Cardiac muscle cell (in vitro differentiated cells and primary cell): ENCODE data around the gene FUT9. TPM values are rescaled to one million over a fixed set of nuclear protein-coding genes. Genes with fewer than 3 reads are reported as not detected.

Experiments
- DNase-seq, 2 donors: peaks; one replicate each; pipeline versions ENCODE4 v3.0.0 to v3.0.0-alpha.2; 2010 to 2017; ENCODE audit warnings: low read depth in 1 of 2, low spot score in 1 of 2
- H3K27ac ChIP-seq: fragments of 200-600 bp; sonication (generic); 2 replicates; pipeline ENCODE4 v1.5.1; 2016
- H3K27me3 ChIP-seq: fragments of 200-600 bp; sonication (generic); 2 replicates; pipeline ENCODE4 v1.6.0; 2016; ENCODE audit warnings: control low read depth
- H3K36me3 ChIP-seq: fragments of 200-600 bp; sonication (generic); 2 replicates; pipeline ENCODE4 v1.5.1; 2016; ENCODE audit warnings: control low read depth
- H3K4me1 ChIP-seq: fragments of 200-600 bp; sonication (generic); 2 replicates; pipeline ENCODE4 v1.8.1; 2017; ENCODE audit warnings: low read depth, mild to moderate bottlenecking, mixed run types
- H3K4me3 ChIP-seq: fragments of 200-600 bp; sonication (generic); 2 replicates; pipeline ENCODE4 v1.5.1; 2016; ENCODE audit warnings: mild to moderate bottlenecking
- H3K9me3 ChIP-seq: fragments of 200-600 bp; sonication (generic); 2 replicates; pipeline ENCODE4 v1.5.1; 2017; ENCODE audit warnings: low read depth, mild to moderate bottlenecking, control low read depth
- polyA plus RNA-seq: library from polyadenylated mRNA; unstranded; fragments of >200 nt; fragmentation: Nextera tagmentation; extraction: Ambion mirVana; gene quantifications from 2 replicates; pipeline ENCODE4 v1.2.1, GENCODE V29; 2016
- total RNA-seq: library from RNA; depleted of rRNA; stranded (reverse); fragments of >200 nt; gene quantifications from 2 replicates; pipeline ENCODE4 v1.2.3, GENCODE V29; 2016
- TF ChIP-seq, protein P1 (sequence below): IDR thresholded peaks from 2 replicates; pipeline ENCODE4 v1.5.1; 2012; ENCODE audit warnings: low read depth, mild to moderate bottlenecking, low read length

The FUT9 gene
- total and polyA plus RNA-seq, 2 experiments from 2014 or later: not detected

DNA sequence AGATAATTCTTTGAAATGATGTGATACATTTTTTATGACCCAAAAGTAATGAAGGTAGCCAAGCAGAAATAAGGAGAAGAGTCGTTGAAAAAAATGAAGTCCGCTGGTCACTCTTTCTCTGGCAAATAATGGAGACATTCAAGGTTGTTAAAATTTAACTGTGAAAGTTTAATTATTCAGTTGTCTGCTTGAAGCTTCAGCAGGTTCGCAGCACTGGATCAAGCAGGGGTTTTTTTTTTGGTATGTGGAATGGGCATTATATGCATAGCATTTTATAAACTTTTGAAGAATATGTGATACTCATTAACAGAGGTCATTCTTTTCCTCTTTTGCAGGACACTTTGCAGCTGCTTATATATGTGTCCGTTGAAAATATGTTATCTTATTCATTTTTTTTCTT lies 21.6 kb upstream of the FUT9 start:
- Histone ChIP-seq H3K4me3 (no peak overlapping the region), H3K36me3 (no peaks in the 10 kb centered on the region), H3K9me3 (no peaks in the 10 kb centered on the region), H3K4me1 (no peaks in the 10 kb centered on the region), H3K27me3 (no peaks in the 10 kb centered on the region), H3K27ac (no peak overlapping the region)
- DNase-seq: no peak
- TF ChIP-seq, protein P1, sequence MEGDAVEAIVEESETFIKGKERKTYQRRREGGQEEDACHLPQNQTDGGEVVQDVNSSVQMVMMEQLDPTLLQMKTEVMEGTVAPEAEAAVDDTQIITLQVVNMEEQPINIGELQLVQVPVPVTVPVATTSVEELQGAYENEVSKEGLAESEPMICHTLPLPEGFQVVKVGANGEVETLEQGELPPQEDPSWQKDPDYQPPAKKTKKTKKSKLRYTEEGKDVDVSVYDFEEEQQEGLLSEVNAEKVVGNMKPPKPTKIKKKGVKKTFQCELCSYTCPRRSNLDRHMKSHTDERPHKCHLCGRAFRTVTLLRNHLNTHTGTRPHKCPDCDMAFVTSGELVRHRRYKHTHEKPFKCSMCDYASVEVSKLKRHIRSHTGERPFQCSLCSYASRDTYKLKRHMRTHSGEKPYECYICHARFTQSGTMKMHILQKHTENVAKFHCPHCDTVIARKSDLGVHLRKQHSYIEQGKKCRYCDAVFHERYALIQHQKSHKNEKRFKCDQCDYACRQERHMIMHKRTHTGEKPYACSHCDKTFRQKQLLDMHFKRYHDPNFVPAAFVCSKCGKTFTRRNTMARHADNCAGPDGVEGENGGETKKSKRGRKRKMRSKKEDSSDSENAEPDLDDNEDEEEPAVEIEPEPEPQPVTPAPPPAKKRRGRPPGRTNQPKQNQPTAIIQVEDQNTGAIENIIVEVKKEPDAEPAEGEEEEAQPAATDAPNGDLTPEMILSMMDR: no peak

DNA sequence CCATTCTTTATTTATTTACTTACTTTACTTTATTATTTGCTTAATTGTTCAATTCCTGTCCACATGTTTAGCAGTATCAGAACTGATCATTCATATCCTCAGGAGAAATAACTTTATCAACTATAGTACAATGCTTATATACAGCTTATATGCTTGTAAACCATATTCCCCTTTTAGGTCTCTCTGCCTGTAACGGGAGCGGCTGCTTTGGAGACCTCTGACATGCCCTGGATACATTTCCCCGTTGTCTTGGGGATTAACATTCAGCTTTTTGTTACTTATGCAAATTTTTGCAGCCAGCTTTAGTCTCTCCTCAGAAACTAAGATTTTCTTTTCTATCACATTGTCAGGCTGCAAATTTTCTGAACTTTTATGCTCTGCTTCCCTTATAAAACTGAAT lies 17.6 kb upstream of the FUT9 start:
- Histone ChIP-seq H3K4me3 (no peak overlapping the region), H3K9me3 (no peaks in the 10 kb centered on the region), H3K4me1 (no peaks in the 10 kb centered on the region), H3K27me3 (no peaks in the 10 kb centered on the region), H3K36me3 (no peaks in the 10 kb centered on the region), H3K27ac (no peak overlapping the region)
- DNase-seq: no peak
- TF ChIP-seq, protein P1: no peak

- Histone ChIP-seq H3K27ac (no peak overlapping the region), H3K4me1 (no peaks in the 10 kb centered on the region), H3K9me3 (no peaks in the 10 kb centered on the region), H3K4me3 (no peak overlapping the region), H3K36me3 (no peaks in the 10 kb centered on the region), H3K27me3 (no peaks in the 10 kb centered on the region)
- no peak for DNase-seq
- TF ChIP-seq, protein P1: no peak
These were observed 13.7 kb upstream of the FUT9 start for GRCh38 chr6:96001891-96002575.

GRCh38 chr6:96002576-96002910 lies 13.2 kb upstream of the FUT9 start:
- Histone ChIP-seq H3K4me3 (no peak overlapping the region), H3K4me1 (no peaks in the 10 kb centered on the region), H3K27me3 (no peaks in the 10 kb centered on the region), H3K27ac (no peak overlapping the region), H3K9me3 (no peaks in the 10 kb centered on the region), H3K36me3 (no peaks in the 10 kb centered on the region)
- TF ChIP-seq, protein P1: no peak
- DNase-seq: no peak

- Histone ChIP-seq H3K27ac (no peak overlapping the region), H3K4me1 (no peaks in the 10 kb centered on the region), H3K9me3 (no peaks in the 10 kb centered on the region), H3K36me3 (no peaks in the 10 kb centered on the region), H3K27me3 (no peaks in the 10 kb centered on the region), H3K4me3 (no peak overlapping the region)
- TF ChIP-seq, protein P1: no peak
- no peak for DNase-seq
These were observed 12.9 kb upstream of the FUT9 start for GRCh38 chr6:96002912-96003311.

DNA sequence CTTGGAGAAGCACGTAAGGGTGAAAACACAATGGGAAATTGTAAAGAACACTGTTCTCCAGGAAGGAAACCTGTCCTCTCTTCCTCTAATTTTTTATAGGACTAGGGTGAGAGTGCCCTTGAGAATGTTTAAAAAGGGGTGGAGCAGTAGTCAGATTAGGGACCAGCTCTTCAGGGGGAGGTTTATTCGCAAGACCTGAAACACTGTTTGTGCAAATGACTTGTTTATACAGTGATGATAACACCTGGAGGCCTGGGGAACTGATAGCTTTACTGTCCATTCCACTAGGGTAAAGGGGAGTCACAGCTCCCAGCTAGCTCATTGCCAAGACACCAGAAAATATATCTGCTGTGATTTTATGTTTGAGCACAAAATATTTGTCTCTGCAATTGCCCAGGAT lies 8.1 kb upstream of the FUT9 start:
- no peak for DNase-seq
- H3K4me3 ChIP-seq: no peak overlapping the region
- H3K4me1 ChIP-seq: no peaks in the 10 kb centered on the region
- H3K27ac ChIP-seq: no peak overlapping the region
- TF ChIP-seq, protein P1: no peak
- H3K9me3 ChIP-seq: no peaks in the 10 kb centered on the region
- no peaks in the 10 kb centered on the region for H3K36me3 ChIP-seq
- H3K27me3 ChIP-seq: peaks cover 9% of the 10 kb centered on the region
